Measurements from ENCODE around the gene IFITM1.
A peak's percentile ranks its signal among the peaks of the same experiment; 100 is the strongest.

IFITM1 gene

GRCh38 chr11:271319-271715 lies 42.5 kb upstream of the IFITM1 start:
- no peak for DNase-seq (ENCODE audit: low read depth)
- H3K4me3 ChIP-seq (ENCODE audit: low read depth, low read length): no peak overlapping the region
- no peak for TF ChIP-seq CTCF (IDR thresholded peaks at IDR 0.05; ENCODE audit: control insufficient read depth, extremely low read depth, insufficient read depth)

GRCh38 chr11:272195-272930 lies 41.5 kb upstream of the IFITM1 start:
- no peak for TF ChIP-seq CTCF (IDR thresholded peaks at IDR 0.05; ENCODE audit: control insufficient read depth, extremely low read depth, insufficient read depth)
- DNase-seq (ENCODE audit: low read depth): no peak
- no peak overlapping the region for H3K4me3 ChIP-seq (ENCODE audit: low read depth, low read length)

- no peak for TF ChIP-seq CTCF (IDR thresholded peaks at IDR 0.05; ENCODE audit: control insufficient read depth, extremely low read depth, insufficient read depth)
- DNase-seq (ENCODE audit: low read depth): no peak
- no peak overlapping the region for H3K4me3 ChIP-seq (ENCODE audit: low read depth, low read length)
Observed at GRCh38 chr11:272931-273198, 41.0 kb upstream of the IFITM1 start.

GRCh38 chr11:276219-276618 lies 37.6 kb upstream of the IFITM1 start:
- TF ChIP-seq CTCF (IDR thresholded peaks at IDR 0.05; ENCODE audit: control insufficient read depth, extremely low read depth, insufficient read depth): no peak
- no peak for DNase-seq (ENCODE audit: low read depth)
- no peak overlapping the region for H3K4me3 ChIP-seq (ENCODE audit: low read depth, low read length)

GRCh38 chr11:278001-278951 lies 35.6 kb upstream of the IFITM1 start, which contains the start of gene NLRP6:
TSS of gene NLRP6 (plus strand) at chr11:278407. CDS start at chr11:278570, 163 bp downstream.
- no peak for TF ChIP-seq CTCF (IDR thresholded peaks at IDR 0.05; ENCODE audit: control insufficient read depth, extremely low read depth, insufficient read depth)
- no peak within 1 kb of the TSS for H3K4me3 ChIP-seq (ENCODE audit: low read depth, low read length)
- DNase-seq (ENCODE audit: low read depth): no peak

- peak overlapping the region; percentile 30; the same call in 1 of the 2 replicates for H3K4me3 ChIP-seq (ENCODE audit: low read depth, low read length)
- no peak for TF ChIP-seq CTCF (IDR thresholded peaks at IDR 0.05; ENCODE audit: control insufficient read depth, extremely low read depth, insufficient read depth)
- no peak for DNase-seq (ENCODE audit: low read depth)
Observed at GRCh38 chr11:279040-279965, 34.5 kb upstream of the IFITM1 start.
